HG03442 (cell line): ENCODE data around the gene LYSMD1.
"Not testable (repeated sequence)": the region's sequence is repeated elsewhere in the genome, so short reads cannot be mapped to it uniquely, and the experiment has no call there.

Experiments
- ATAC-seq: cut with Tn5 transposase; IDR thresholded peaks from one replicate; pipeline ENCODE4 v1.9.1; 2021; ENCODE audit warnings: mild to moderate bottlenecking, moderate library complexity; ENCODE audit not compliant: unreplicated experiment

Gene LYSMD1

GRCh38 chr1:151165738-151166504 lies at the start of gene LYSMD1, which contains the start of gene SCNM1:
LYSMD1 (minus strand) TSS chr1:151165902; CDS start chr1:151165258, 644 bp downstream.
SCNM1 (plus strand) TSS chr1:151166144; CDS start chr1:151166153, 9 bp downstream.
- ATAC-seq = peak; percentile 87

GRCh38 chr1:151213560-151213959 lies 47.9 kb upstream of the LYSMD1 start:
- ATAC-seq = no peak

GRCh38 chr1:151211972-151212705 lies 46.4 kb upstream of the LYSMD1 start:
- ATAC-seq = no peak

GRCh38 chr1:151210830-151211229 lies 45.1 kb upstream of the LYSMD1 start:
- no peak for ATAC-seq

- not testable (repeated sequence) for ATAC-seq
Measured at GRCh38 chr1:151205381-151205965, 39.8 kb upstream of the LYSMD1 start.

GRCh38 chr1:151199873-151200581 lies 34.3 kb upstream of the LYSMD1 start:
- ATAC-seq = no peak

GRCh38 chr1:151198254-151199127 lies 32.8 kb upstream of the LYSMD1 start, which contains the start of gene PIP5K1A:
PIP5K1A (plus strand) TSS chr1:151198552; CDS start chr1:151198997, 445 bp downstream.
- ATAC-seq = peak; percentile 90

GRCh38 chr1:151197863-151198253 lies 32.2 kb upstream of the LYSMD1 start:
- no peak for ATAC-seq

GRCh38 chr1:151196292-151196800 lies 30.6 kb upstream of the LYSMD1 start:
- no peak for ATAC-seq

GRCh38 chr1:151194894-151195594 lies 29.3 kb upstream of the LYSMD1 start:
- ATAC-seq = not testable (repeated sequence)

GRCh38 chr1:151193856-151194255 lies 28.2 kb upstream of the LYSMD1 start:
- no peak for ATAC-seq

GRCh38 chr1:151193304-151193703 lies 27.6 kb upstream of the LYSMD1 start:
- no peak for ATAC-seq

GRCh38 chr1:151192047-151192446 lies 26.3 kb upstream of the LYSMD1 start:
- no peak for ATAC-seq

GRCh38 chr1:151189637-151190445 lies 24.1 kb upstream of the LYSMD1 start, which contains the start of gene VPS72:
VPS72 (minus strand) TSS chr1:151190197; CDS start chr1:151190121, 76 bp downstream.
- peak; percentile 86 for ATAC-seq

GRCh38 chr1:151188667-151189066 lies 23.0 kb upstream of the LYSMD1 start:
- ATAC-seq = not testable (repeated sequence)

GRCh38 chr1:151187205-151187604 lies 21.5 kb upstream of the LYSMD1 start:
- ATAC-seq = no peak

- no peak for ATAC-seq
Measured at GRCh38 chr1:151184211-151184610, 18.5 kb upstream of the LYSMD1 start.

GRCh38 chr1:151176514-151177045 lies 10.9 kb upstream of the LYSMD1 start:
- ATAC-seq = no peak
